HG02759 (cell line): Measurements from ENCODE around the gene ATP9A.
"Not testable (repeated sequence)": the region's sequence is repeated elsewhere in the genome, so short reads cannot be mapped to it uniquely, and the experiment has no call there.

Experiments
- ATAC-seq: cut with Tn5 transposase; IDR thresholded peaks from one replicate; pipeline ENCODE4 v1.9.1; 2021; ENCODE audit warnings: mild to moderate bottlenecking, moderate library complexity; ENCODE audit not compliant: unreplicated experiment

The ATP9A gene

GRCh38 chr20:51584116-51584515, 184.1 kb downstream of the ATP9A start:
- no peak for ATAC-seq

GRCh38 chr20:51583499-51583898, 184.7 kb downstream of the ATP9A start:
- ATAC-seq: no peak

- no peak for ATAC-seq
Measured at GRCh38 chr20:51583073-51583472, 185.1 kb downstream of the ATP9A start.

- no peak for ATAC-seq
Measured at GRCh38 chr20:51581571-51581970, 186.6 kb downstream of the ATP9A start.

GRCh38 chr20:51579137-51579536, 189.1 kb downstream of the ATP9A start:
- ATAC-seq: no peak

- no peak for ATAC-seq
Measured at GRCh38 chr20:51578145-51578459, 190.1 kb downstream of the ATP9A start.

- no peak for ATAC-seq
Measured at GRCh38 chr20:51577432-51578144, 190.6 kb downstream of the ATP9A start.

- ATAC-seq: no peak
Measured at GRCh38 chr20:51575486-51575885, 192.7 kb downstream of the ATP9A start.

GRCh38 chr20:51574248-51575033, 193.7 kb downstream of the ATP9A start:
- no peak for ATAC-seq

- no peak for ATAC-seq
Measured at GRCh38 chr20:51573576-51574243, 194.5 kb downstream of the ATP9A start.

GRCh38 chr20:51571460-51571794, 196.8 kb downstream of the ATP9A start:
- ATAC-seq: no peak

- ATAC-seq: no peak
Measured at GRCh38 chr20:51570739-51571459, 197.3 kb downstream of the ATP9A start.

- ATAC-seq: no peak
Measured at GRCh38 chr20:51569815-51570738, 198.1 kb downstream of the ATP9A start.

GRCh38 chr20:51568533-51568932, 199.7 kb downstream of the ATP9A start:
- ATAC-seq: not testable (repeated sequence)

- no peak for ATAC-seq
Measured at GRCh38 chr20:51567622-51568021, 200.6 kb downstream of the ATP9A start.

GRCh38 chr20:51566594-51566993, 201.6 kb downstream of the ATP9A start:
- ATAC-seq: no peak

- no peak for ATAC-seq
Measured at GRCh38 chr20:51565298-51566144, 202.7 kb downstream of the ATP9A start.

GRCh38 chr20:51563486-51564332, 204.5 kb downstream of the ATP9A start:
- ATAC-seq: no peak

- no peak for ATAC-seq
Measured at GRCh38 chr20:51563174-51563485, 205.1 kb downstream of the ATP9A start.
